Glomerular endothelial cell (primary cell): ENCODE results near the gene ATG10. TPM values are rescaled to one million over a fixed set of nuclear protein-coding genes. Genes with fewer than 3 reads are reported as not detected.
"Not testable (repeated sequence)": the region's sequence is repeated elsewhere in the genome, so short reads cannot be mapped to it uniquely, and the experiment has no call there.

Experiments
- DNase-seq: peaks from one replicate; pipeline ENCODE4 v3.0.0-alpha.2; 2011; ENCODE audit warnings: low read depth, low spot score; ENCODE audit errors: extremely low read depth
- total RNA-seq: library from RNA; depleted of rRNA; stranded (reverse); fragments of >200 nt; gene quantifications from 2 replicates; pipeline ENCODE4 v1.2.3, GENCODE V29; 2015

Gene ATG10
- total RNA-seq: 3.9 and 4.6 TPM in 2 replicates

GRCh38 chr5:81971712-81972491 lies at the start of gene ATG10:
ATG10 (plus strand) TSS chr5:81972023; CDS start chr5:81987571, 15,548 bp downstream.
- DNase-seq: peak; percentile 12

GRCh38 chr5:81922854-81923279 lies 49.0 kb upstream of the ATG10 start:
- no peak for DNase-seq

- DNase-seq: no peak
Observed at GRCh38 chr5:81924442-81924841, 47.4 kb upstream of the ATG10 start.

- DNase-seq: no peak
Observed at GRCh38 chr5:81925009-81925408, 46.8 kb upstream of the ATG10 start.

GRCh38 chr5:81925981-81926380 lies 45.8 kb upstream of the ATG10 start:
- DNase-seq: no peak

- DNase-seq: no peak
Observed at GRCh38 chr5:81936066-81936465, 35.8 kb upstream of the ATG10 start.

GRCh38 chr5:81936750-81937149 lies 35.1 kb upstream of the ATG10 start:
- DNase-seq: no peak

GRCh38 chr5:81942746-81943145 lies 29.1 kb upstream of the ATG10 start:
- no peak for DNase-seq

GRCh38 chr5:81948349-81948748 lies 23.5 kb upstream of the ATG10 start:
- DNase-seq: no peak

GRCh38 chr5:81949462-81949861 lies 22.4 kb upstream of the ATG10 start:
- no peak for DNase-seq

- no peak for DNase-seq
Observed at GRCh38 chr5:81950996-81951395, 20.8 kb upstream of the ATG10 start.

GRCh38 chr5:81954796-81955195 lies 17.0 kb upstream of the ATG10 start:
- not testable (repeated sequence) for DNase-seq

- DNase-seq: not testable (repeated sequence)
Observed at GRCh38 chr5:81958129-81958528, 13.7 kb upstream of the ATG10 start.

GRCh38 chr5:81961651-81962440 lies 10.0 kb upstream of the ATG10 start:
- no peak for DNase-seq

- DNase-seq: no peak
Observed at GRCh38 chr5:81963544-81963943, 8.3 kb upstream of the ATG10 start.

GRCh38 chr5:81965524-81965923 lies 6.3 kb upstream of the ATG10 start:
- no peak for DNase-seq

GRCh38 chr5:81969226-81969625 lies 2.6 kb upstream of the ATG10 start:
- DNase-seq: no peak

- DNase-seq: no peak
Observed at GRCh38 chr5:81969912-81970311, 1.9 kb upstream of the ATG10 start.

- peak; percentile 16 for DNase-seq
Observed at GRCh38 chr5:81971111-81971711, 612 bp upstream of the ATG10 start.

GRCh38 chr5:81972492-81972783 lies 615 bp downstream of the ATG10 start:
- no peak for DNase-seq

GRCh38 chr5:81980160-81980559 lies 8.3 kb downstream of the ATG10 start:
- no peak for DNase-seq
